OCI-LY7 (cell line): Measurements from ENCODE around the gene RBM20. TPM values are rescaled to one million over a fixed set of nuclear protein-coding genes. Genes with fewer than 3 reads are reported as not detected.

ENCODE experiments used
- BruUV-seq: library from RNA; stranded (reverse); fragments of 400-500 nt; replicated peaks from 2 replicates; lab custom pipeline; 2021; lab: Mats Ljungman, UMichigan
- CTCF ChIA-PET: fragments of 300-600 bp; sonication (Branson Sonifier 250); formaldehyde crosslinking; loops from one replicate; lab custom pipeline; 2022; ENCODE audit warnings: antibody characterized with exemption; ENCODE audit not compliant: unreplicated experiment; lab: Charles Lee
- POLR2A ChIA-PET: fragments of 300-600 bp; sonication (Branson Sonifier 250); formaldehyde crosslinking; loops from one replicate; lab custom pipeline; 2022; ENCODE audit warnings: antibody characterized with exemption; lab: Charles Lee
- DNase-seq: peaks from one replicate; pipeline ENCODE4 v3.0.0-alpha.2; 2015; ENCODE audit warnings: low spot score
- H2AFZ ChIP-seq: fragments of 200-600 bp; sonication (generic), shearing (Covaris generic); 2 replicates; pipeline ENCODE4 v1.6.1; 2014; ENCODE audit warnings: mild to moderate bottlenecking, antibody characterized with exemption, low read length, moderate library complexity
- H3K27ac ChIP-seq: fragments of 200-600 bp; sonication (generic); 2 replicates; pipeline ENCODE4 v1.5.1; 2014; ENCODE audit warnings: mixed run types, low read depth, mild to moderate bottlenecking, moderate library complexity, low read length, inconsistent platforms; ENCODE audit not compliant: poor library complexity, severe bottlenecking
- H3K36me3 ChIP-seq: fragments of 200-600 bp; sonication (generic); 2 replicates; pipeline ENCODE4 v1.6.1; 2014; ENCODE audit warnings: mild to moderate bottlenecking, antibody characterized with exemption, low read length, moderate library complexity, mixed read lengths; ENCODE audit not compliant: insufficient read depth
- H3K4me1 ChIP-seq: fragments of 200-600 bp; sonication (generic); 2 replicates; pipeline ENCODE4 v1.5.1; 2014; ENCODE audit warnings: mild to moderate bottlenecking, low read length; ENCODE audit not compliant: insufficient read depth, poor library complexity, severe bottlenecking
- H3K4me2 ChIP-seq: fragments of 200-600 bp; sonication (generic); 2 replicates; pipeline ENCODE4 v1.6.1; 2014; ENCODE audit warnings: mild to moderate bottlenecking, low read length
- H3K4me3 ChIP-seq: fragments of 200-600 bp; sonication (generic); 2 replicates; pipeline ENCODE4 v1.5.1; 2014; ENCODE audit warnings: mild to moderate bottlenecking, low read depth, low read length; ENCODE audit not compliant: poor library complexity, severe bottlenecking
- H3K79me2 ChIP-seq: fragments of 200-600 bp; sonication (generic); 2 replicates; pipeline ENCODE4 v1.6.1; 2016; ENCODE audit warnings: low read depth, mild to moderate bottlenecking, low read length, moderate library complexity, mixed read lengths; ENCODE audit not compliant: insufficient read depth
- H3K9me2 ChIP-seq: fragments of 200-600 bp; sonication (generic); 2 replicates; pipeline ENCODE4 v1.6.1; 2016; ENCODE audit warnings: mild to moderate bottlenecking, low read length, mixed read lengths; ENCODE audit not compliant: insufficient read depth
- H3K9me3 ChIP-seq: fragments of 200-600 bp; sonication (generic); 2 replicates; pipeline ENCODE4 v1.6.1; 2014; ENCODE audit warnings: mild to moderate bottlenecking, mixed run types, low read length, mixed read lengths
- H4K20me1 ChIP-seq: fragments of 200-600 bp; sonication (generic); 2 replicates; pipeline ENCODE4 v1.6.1; 2014; ENCODE audit warnings: mild to moderate bottlenecking, antibody characterized with exemption, low read length, moderate library complexity, mixed read lengths; ENCODE audit not compliant: insufficient read depth
- CTCF ChIP-seq: fragments of 200-600 bp; sonication (generic); conservative IDR thresholded peaks from 2 replicates; pipeline ENCODE4 v1.5.1; 2014; ENCODE audit warnings: mild to moderate bottlenecking, antibody characterized with exemption, low read length, moderate library complexity, mixed read lengths
- EZH2phosphoT487 ChIP-seq: fragments of 200-600 bp; sonication (generic); IDR thresholded peaks from 2 replicates; pipeline ENCODE4 v1.6.1; 2018; ENCODE audit warnings: low read depth, borderline replicate concordance, mild to moderate bottlenecking, mixed run types, antibody characterized with exemption, low read length, moderate library complexity, mixed read lengths
- intact Hi-C: fragments of 100-400 bp; cut with micrococcal nuclease; formaldehyde crosslinking; loops from one replicate; pipeline ENCODE4 v1.10.0; 2022; ENCODE audit not compliant: unreplicated experiment
- total RNA-seq, 2 experiments: library from RNA; depleted of rRNA in 1 of 2; stranded (reverse); fragments of >200 nt in 1 of 2; shearing (Covaris generic) in 1 of 2; gene quantifications; 2 replicates each; pipeline ENCODE4 v1.2.3, GENCODE V29; 2014 to 2022

RBM20 gene
- total RNA-seq, 2 experiments from 2014 or later: 0.35 to 1.0 TPM

- H3K36me3 ChIP-seq: no peaks in the 10 kb centered on the region
- no peak overlapping the region for H2AFZ ChIP-seq
- no TSS peak for BruUV-seq
- TF ChIP-seq CTCF (no peak), EZH2phosphoT487 (no peak)
- intact Hi-C loops: loop anchor here (5.0 kb wide), 1 partner anchor 363 kb away; no protein-coding TSS in a partner anchor
- H4K20me1 ChIP-seq: no peaks in the 10 kb centered on the region
- H3K4me3 ChIP-seq: no peak overlapping the region
- peaks cover 19% of the 10 kb centered on the region for H3K4me1 ChIP-seq
- POLR2A ChIA-PET: interaction anchor here (1.1 kb wide), 1 partner anchor 58 kb away, joined by 4 read pairs; no protein-coding TSS in a partner anchor
- no peaks in the 10 kb centered on the region for H3K9me3 ChIP-seq
- H3K4me2 ChIP-seq: no peak overlapping the region
- H3K79me2 ChIP-seq: no peaks in the 10 kb centered on the region
- CTCF ChIA-PET: no interaction called here
- no peak for DNase-seq
- no peak overlapping the region for H3K27ac ChIP-seq
- H3K9me2 ChIP-seq: no peaks in the 10 kb centered on the region
These were observed 26.2 kb downstream of the RBM20 start for GRCh38 chr10:110670335-110670734.

GRCh38 chr10:110671788-110672579 lies 27.8 kb downstream of the RBM20 start:
- Histone ChIP-seq H3K79me2 (no peaks in the 10 kb centered on the region), H3K27ac (peak overlapping the region; percentile 73), H3K4me1 (peaks cover 19% of the 10 kb centered on the region), H3K4me2 (peak overlapping the region; percentile 69), H3K9me3 (no peaks in the 10 kb centered on the region), H2AFZ (peak overlapping the region; percentile 87), H4K20me1 (no peaks in the 10 kb centered on the region), H3K9me2 (no peaks in the 10 kb centered on the region), H3K4me3 (peak overlapping the region; percentile 71), H3K36me3 (no peaks in the 10 kb centered on the region)
- POLR2A ChIA-PET: interaction anchor here (0.5 to 2.5 kb wide), 19 partner anchors 9 to 331 kb away, joined by 3 to 16 read pairs (median 4); no protein-coding TSS in a partner anchor
- peak; percentile 90 for DNase-seq
- intact Hi-C loops: loop anchor here (1.0 to 5.0 kb wide), 4 partner anchors 22 to 365 kb away; no protein-coding TSS in a partner anchor
- TF ChIP-seq CTCF (peak; percentile 98), EZH2phosphoT487 (no peak)
- BruUV-seq: no TSS peak
- CTCF ChIA-PET: interaction anchor here (0.5 to 2.5 kb wide), 5 partner anchors 8 to 69 kb away, joined by 3 to 10 read pairs (median 4); no protein-coding TSS in a partner anchor
